Measurements from ENCODE around the gene METTL17. TPM values are rescaled to one million over a fixed set of nuclear protein-coding genes. Genes with fewer than 3 reads are reported as not detected.

METTL17 gene
- total RNA-seq, 1 experiment from 2014 or later: 95.4 TPM

DNA sequence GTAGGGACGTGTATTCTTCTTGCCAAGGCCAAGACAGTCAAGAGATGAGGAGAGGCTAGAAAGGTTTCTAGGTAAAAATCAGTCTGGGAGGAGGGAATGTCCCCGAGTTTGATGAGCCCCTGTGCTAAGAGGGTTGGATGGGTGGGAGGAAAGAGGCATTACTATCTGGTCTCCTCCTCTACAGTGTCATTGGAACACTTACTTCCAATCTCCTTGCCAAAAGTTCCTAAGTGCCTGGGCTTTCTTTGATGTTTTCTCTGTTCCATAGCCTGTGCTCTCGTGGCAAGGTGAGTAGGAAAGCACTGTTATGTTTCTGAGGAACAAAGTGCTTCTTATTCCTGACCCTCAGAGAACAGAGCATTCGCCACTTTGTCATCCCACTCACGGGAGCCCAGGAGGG lies 44.9 kb downstream of the METTL17 start, which contains the start of gene RNASE13:
TSS of gene RNASE13 (minus strand) at position 101 of the 400 bp plus-strand sequence. CDS start 519 bp downstream, outside the sequence.
- Histone ChIP-seq H3K27me3 (replicated peaks; ENCODE audit: insufficient read depth, low read depth, low read length, poor library complexity) (no peaks in the 10 kb centered on the region), H3K4me3 (ENCODE audit: low read depth, low read length, poor library complexity, severe bottlenecking) (no peak within 1 kb of the TSS), H3K36me3 (ENCODE audit: insufficient read depth, low read length, poor library complexity, severe bottlenecking) (no peaks in the 10 kb centered on the region), H3K4me1 (ENCODE audit: insufficient read depth, low read length, poor library complexity, severe bottlenecking) (no peaks in the 10 kb centered on the region), H3K9me3 (ENCODE audit: low read depth, low read length, poor library complexity, severe bottlenecking) (no peaks in the 10 kb centered on the region), H3K27ac (ENCODE audit: low read depth, low read length, poor library complexity, severe bottlenecking) (no peak within 1 kb of the TSS)
- ChIA-PET CTCF (interaction anchor here (1.0 kb wide), 1 partner anchor 19 kb away, joined by 4 read pairs; no protein-coding TSS in a partner anchor), POLR2A (ENCODE audit: low non-redundant PET) (no interaction called here)
- intact Hi-C loops (cut with micrococcal nuclease; ENCODE audit: unreplicated experiment): loop anchor here (10.0 kb wide), 1 partner anchor 340 kb away; no protein-coding TSS in a partner anchor
- DNase-seq (ENCODE audit: low spot score): no peak
- TF ChIP-seq EZH2 (IDR thresholded peaks at IDR 0.05; ENCODE audit: borderline replicate concordance, low read depth, low read length, poor library complexity, severe bottlenecking): no peak
- TF ChIP-seq CTCF (conservative IDR thresholded peaks at IDR 0.05; ENCODE audit: low read depth, low read length): no peak
- BruUV-seq (replicated peaks): no TSS peak

- CTCF ChIA-PET: no interaction called here
- POLR2A ChIA-PET (ENCODE audit: low non-redundant PET): no interaction called here
- TF ChIP-seq CTCF (conservative IDR thresholded peaks at IDR 0.05; ENCODE audit: low read depth, low read length) (no peak), EZH2 (IDR thresholded peaks at IDR 0.05; ENCODE audit: borderline replicate concordance, low read depth, low read length, poor library complexity, severe bottlenecking) (no peak)
Observed at GRCh38 chr14:21036751-21037150, 47.0 kb downstream of the METTL17 start.

DNA sequence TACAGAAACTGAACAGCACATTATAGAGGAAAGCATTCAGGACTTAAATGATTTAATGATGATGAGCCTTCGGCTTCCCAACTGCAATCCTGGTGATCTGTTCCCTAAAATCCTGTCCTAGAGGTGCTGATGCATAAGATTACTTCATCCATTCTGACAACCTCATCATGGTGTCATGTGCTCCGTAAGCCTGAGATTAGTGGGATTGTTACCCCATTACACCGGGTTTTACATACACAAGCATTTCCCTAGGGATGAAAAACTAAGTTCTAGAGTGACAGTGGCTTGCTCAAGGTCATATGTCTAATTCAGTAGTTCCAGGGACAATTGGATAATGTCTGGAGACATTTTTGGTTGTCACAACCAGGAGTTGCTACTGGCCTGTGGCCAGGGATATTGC lies 47.4 kb downstream of the METTL17 start:
- no peaks in the 10 kb centered on the region for H3K4me1 ChIP-seq (ENCODE audit: insufficient read depth, low read length, poor library complexity, severe bottlenecking)
- H3K27ac ChIP-seq (ENCODE audit: low read depth, low read length, poor library complexity, severe bottlenecking): no peak overlapping the region
- no peaks in the 10 kb centered on the region for H3K27me3 ChIP-seq (replicated peaks; ENCODE audit: insufficient read depth, low read depth, low read length, poor library complexity)
- TF ChIP-seq CTCF (conservative IDR thresholded peaks at IDR 0.05; ENCODE audit: low read depth, low read length) (no peak), EZH2 (IDR thresholded peaks at IDR 0.05; ENCODE audit: borderline replicate concordance, low read depth, low read length, poor library complexity, severe bottlenecking) (no peak)
- H3K9me3 ChIP-seq (ENCODE audit: low read depth, low read length, poor library complexity, severe bottlenecking): no peaks in the 10 kb centered on the region
- intact Hi-C loops (cut with micrococcal nuclease; ENCODE audit: unreplicated experiment): loop anchor here (10.0 kb wide), 1 partner anchor 342 kb away; no protein-coding TSS in a partner anchor
- no peak for DNase-seq (ENCODE audit: low spot score)
- no TSS peak for BruUV-seq (replicated peaks)
- CTCF ChIA-PET: interaction anchor here (1.0 kb wide), 1 partner anchor 23 kb away, joined by 3 read pairs; no protein-coding TSS in a partner anchor
- H3K4me3 ChIP-seq (ENCODE audit: low read depth, low read length, poor library complexity, severe bottlenecking): no peak overlapping the region
- POLR2A ChIA-PET (ENCODE audit: low non-redundant PET): no interaction called here
- no peaks in the 10 kb centered on the region for H3K36me3 ChIP-seq (ENCODE audit: insufficient read depth, low read length, poor library complexity, severe bottlenecking)

More at GRCh38 chr14:21036751-21037150, 47.0 kb downstream of the METTL17 start:
- no peak overlapping the region for H3K4me3 ChIP-seq (ENCODE audit: low read depth, low read length, poor library complexity, severe bottlenecking)
- no peaks in the 10 kb centered on the region for H3K4me1 ChIP-seq (ENCODE audit: insufficient read depth, low read length, poor library complexity, severe bottlenecking)
- no peaks in the 10 kb centered on the region for H3K36me3 ChIP-seq (ENCODE audit: insufficient read depth, low read length, poor library complexity, severe bottlenecking)
- intact Hi-C loops (cut with micrococcal nuclease; ENCODE audit: unreplicated experiment): loop anchor here (10.0 kb wide), 1 partner anchor 342 kb away; no protein-coding TSS in a partner anchor
- no peaks in the 10 kb centered on the region for H3K27me3 ChIP-seq (replicated peaks; ENCODE audit: insufficient read depth, low read depth, low read length, poor library complexity)
- no TSS peak for BruUV-seq (replicated peaks)
- no peak for DNase-seq (ENCODE audit: low spot score)
- H3K27ac ChIP-seq (ENCODE audit: low read depth, low read length, poor library complexity, severe bottlenecking): no peak overlapping the region
- no peaks in the 10 kb centered on the region for H3K9me3 ChIP-seq (ENCODE audit: low read depth, low read length, poor library complexity, severe bottlenecking)
